GM12878 (cell line): ENCODE measurements around the gene M1AP. TPM values are rescaled to one million over a fixed set of nuclear protein-coding genes. Genes with fewer than 3 reads are reported as not detected.
A peak's percentile ranks its signal among the peaks of the same experiment; 100 is the strongest.

ENCODE experiments used
- BCL3 ChIP-seq: IDR thresholded peaks from 2 replicates; pipeline ENCODE4 v1.6.1; 2011; ENCODE audit warnings: borderline replicate concordance, low read depth, mild to moderate bottlenecking, moderate library complexity, low read length; ENCODE audit not compliant: insufficient read depth, poor library complexity, severe bottlenecking
- ESRRA ChIP-seq: IDR thresholded peaks from 2 replicates; pipeline ENCODE4 v1.6.1; 2012; ENCODE audit warnings: mild to moderate bottlenecking, low read length, improper control_type of control experiment
- ETV6 ChIP-seq, 2 experiments: fragments of 450-650 bp in 1 of 2; IDR thresholded peaks in 1 of 2; conservative IDR thresholded peaks in 1 of 2; 2 replicates each; pipeline ENCODE4 v1.6.1; 2014; ENCODE audit warnings: antibody characterized with exemption in 1 of 2, borderline replicate concordance in 1 of 2, low read depth in 1 of 2, mild to moderate bottlenecking in 1 of 2, moderate library complexity in 1 of 2
- GATAD2B ChIP-seq: fragments of 450-650 bp; conservative IDR thresholded peaks from 2 replicates; pipeline ENCODE4 v1.6.1; 2017; ENCODE audit warnings: low read depth, mild to moderate bottlenecking, moderate library complexity
- IKZF2 ChIP-seq, 2 experiments: fragments of 450-650 bp; IDR thresholded peaks; 2 replicates each; pipeline ENCODE4 v1.6.1; 2017; ENCODE audit warnings: mild to moderate bottlenecking in 2 of 2, moderate library complexity in 2 of 2
- IRF3 ChIP-seq: fragments of 450-650 bp; IDR thresholded peaks from 2 replicates; pipeline ENCODE4 v1.6.1; 2014; ENCODE audit warnings: mild to moderate bottlenecking
- MLLT1 ChIP-seq: fragments of 450-650 bp; IDR thresholded peaks from 2 replicates; pipeline ENCODE4 v1.6.1; 2016; ENCODE audit warnings: mild to moderate bottlenecking
- MXI1 ChIP-seq: fragments of 150-350 bp; IDR thresholded peaks from 2 replicates; pipeline ENCODE4 v1.6.1; 2011; ENCODE audit warnings: low read depth, mild to moderate bottlenecking, inconsistent platforms, low read length, improper control_type of control experiment
- MYB ChIP-seq: fragments of 150-350 bp; IDR thresholded peaks from 2 replicates; pipeline ENCODE4 v1.6.1; 2014; ENCODE audit warnings: mild to moderate bottlenecking, low read depth, low read length, borderline replicate concordance
- NR2F1 ChIP-seq: fragments of 450-650 bp; conservative IDR thresholded peaks from 2 replicates; pipeline ENCODE4 v1.6.1; 2017; ENCODE audit warnings: mild to moderate bottlenecking
- POLR2A ChIP-seq: IDR thresholded peaks from 2 replicates; pipeline ENCODE4 v1.6.1; 2011; ENCODE audit warnings: low read depth, mild to moderate bottlenecking, low read length
- POLR2AphosphoS2 ChIP-seq: IDR thresholded peaks from 2 replicates; pipeline ENCODE4 v1.6.1; 2011; ENCODE audit warnings: low read depth, mild to moderate bottlenecking, low read length, improper control_type of control experiment, moderate library complexity
- SMARCA5 ChIP-seq: fragments of 450-650 bp; IDR thresholded peaks from 2 replicates; pipeline ENCODE4 v1.6.1; 2017; ENCODE audit warnings: mild to moderate bottlenecking
- SPI1 ChIP-seq: IDR thresholded peaks from 2 replicates; pipeline ENCODE4 v1.6.1; 2011; ENCODE audit warnings: low read depth, mild to moderate bottlenecking, low read length, moderate library complexity, borderline replicate concordance; ENCODE audit not compliant: insufficient read depth
- SREBF2 ChIP-seq: IDR thresholded peaks from 2 replicates; pipeline ENCODE4 v1.6.1; 2012; ENCODE audit warnings: mild to moderate bottlenecking, low read length
- STAT1 ChIP-seq: fragments of 450-650 bp; conservative IDR thresholded peaks from 2 replicates; pipeline ENCODE4 v1.6.1; 2014; ENCODE audit warnings: antibody characterized with exemption, mild to moderate bottlenecking
- ZBED1 ChIP-seq: IDR thresholded peaks from 2 replicates; pipeline ENCODE4 v1.6.1; 2016; ENCODE audit warnings: borderline replicate concordance
- ZNF217 ChIP-seq: fragments of 450-650 bp; IDR thresholded peaks from 2 replicates; pipeline ENCODE4 v1.6.1; 2017; ENCODE audit warnings: antibody characterized with exemption, mild to moderate bottlenecking
- polyA plus RNA-seq, 11 experiments: library from polyadenylated mRNA; depleted of rRNA in 4 of 11; unstranded in 6 of 11; stranded (reverse) in 5 of 11; fragments of >200 nt; fragmentation: Nextera tagmentation in 4 of 11; fragmentation: Illumina TruSeq in 1 of 11; extraction: Ambion mirVana in 4 of 11; extraction: Trizol in 1 of 11; gene quantifications; 1 replicate in 1 of 11; 2 replicates in 10 of 11; pipeline versions ENCODE4 v1.2.1 to v1.2.3, GENCODE V29; 2011 to 2016; ENCODE audit warnings: inconsistent platforms in 2 of 11, missing spikeins in 2 of 11, low read depth in 1 of 11
- total RNA-seq, 4 experiments: library from RNA; depleted of rRNA in 3 of 4; stranded (reverse); fragments of >200 nt in 3 of 4; fragmentation: Illumina TruSeq in 1 of 4; extraction: Trizol in 1 of 4; gene quantifications; 2 replicates each; pipeline versions ENCODE4 v1.2.1 to v1.2.3, GENCODE V29; 2013 to 2021
- TF ChIP-seq, protein P1 (sequence below): fragments of 450-650 bp; IDR thresholded peaks from 2 replicates; pipeline ENCODE4 v1.6.1; 2017; ENCODE audit warnings: antibody characterized with exemption, mild to moderate bottlenecking, moderate library complexity
- TF ChIP-seq, protein P2 (sequence below): fragments of 450-650 bp; IDR thresholded peaks from 2 replicates; pipeline ENCODE4 v1.6.1; 2018; ENCODE audit warnings: borderline replicate concordance, mild to moderate bottlenecking; ENCODE audit not compliant: partially characterized antibody
- TF ChIP-seq, protein P3 (sequence below): IDR thresholded peaks from 2 replicates; pipeline ENCODE4 v1.6.1; 2012; ENCODE audit warnings: low read depth, low read length, improper control_type of control experiment

The M1AP gene
- total and polyA plus RNA-seq, 10 of the 15 experiments (the other 5 are each of a cell fraction or from before 2014, with no cell fraction given): 0.04 to 0.32 (median 0.16) TPM; not detected in 4

DNA sequence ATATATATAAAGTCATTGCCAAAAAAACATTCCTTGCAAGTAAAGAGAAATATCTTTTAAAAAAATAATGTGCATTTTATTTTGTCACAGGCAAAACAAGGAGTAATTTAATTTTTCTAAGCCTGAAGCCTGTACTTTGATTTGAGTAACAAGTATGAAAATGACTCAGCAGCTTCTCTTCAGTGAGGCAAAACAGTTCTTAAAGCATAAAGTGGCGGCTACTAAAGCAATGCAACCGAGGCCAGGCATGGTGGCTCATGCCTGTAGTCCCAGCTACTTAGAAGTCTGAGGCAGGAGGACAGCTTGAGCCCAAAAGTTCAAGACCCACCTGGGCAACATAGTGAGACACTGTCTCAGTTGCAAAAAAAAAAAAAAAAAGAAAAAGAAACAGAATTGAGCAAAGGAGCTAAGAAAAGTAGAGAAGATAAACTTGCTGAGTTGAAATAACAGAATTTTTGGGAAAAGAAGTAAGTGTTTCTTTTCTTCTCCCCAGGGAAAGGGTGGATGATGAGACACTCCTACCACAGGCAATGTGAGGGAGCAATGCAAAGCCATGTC is 64.0 kb downstream of the M1AP start (continued):
- no peak for TF ChIP-seq NR2F1
- TF ChIP-seq, protein P1, sequence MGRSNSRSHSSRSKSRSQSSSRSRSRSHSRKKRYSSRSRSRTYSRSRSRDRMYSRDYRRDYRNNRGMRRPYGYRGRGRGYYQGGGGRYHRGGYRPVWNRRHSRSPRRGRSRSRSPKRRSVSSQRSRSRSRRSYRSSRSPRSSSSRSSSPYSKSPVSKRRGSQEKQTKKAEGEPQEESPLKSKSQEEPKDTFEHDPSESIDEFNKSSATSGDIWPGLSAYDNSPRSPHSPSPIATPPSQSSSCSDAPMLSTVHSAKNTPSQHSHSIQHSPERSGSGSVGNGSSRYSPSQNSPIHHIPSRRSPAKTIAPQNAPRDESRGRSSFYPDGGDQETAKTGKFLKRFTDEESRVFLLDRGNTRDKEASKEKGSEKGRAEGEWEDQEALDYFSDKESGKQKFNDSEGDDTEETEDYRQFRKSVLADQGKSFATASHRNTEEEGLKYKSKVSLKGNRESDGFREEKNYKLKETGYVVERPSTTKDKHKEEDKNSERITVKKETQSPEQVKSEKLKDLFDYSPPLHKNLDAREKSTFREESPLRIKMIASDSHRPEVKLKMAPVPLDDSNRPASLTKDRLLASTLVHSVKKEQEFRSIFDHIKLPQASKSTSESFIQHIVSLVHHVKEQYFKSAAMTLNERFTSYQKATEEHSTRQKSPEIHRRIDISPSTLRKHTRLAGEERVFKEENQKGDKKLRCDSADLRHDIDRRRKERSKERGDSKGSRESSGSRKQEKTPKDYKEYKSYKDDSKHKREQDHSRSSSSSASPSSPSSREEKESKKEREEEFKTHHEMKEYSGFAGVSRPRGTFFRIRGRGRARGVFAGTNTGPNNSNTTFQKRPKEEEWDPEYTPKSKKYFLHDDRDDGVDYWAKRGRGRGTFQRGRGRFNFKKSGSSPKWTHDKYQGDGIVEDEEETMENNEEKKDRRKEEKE: no peak
- no peak for TF ChIP-seq IKZF2 (IDR thresholded peaks at IDR 0.05)
- TF ChIP-seq SPI1: no peak
- TF ChIP-seq STAT1: no peak
- TF ChIP-seq POLR2AphosphoS2: no peak
- no peak for TF ChIP-seq MYB
- TF ChIP-seq IRF3: no peak
- TF ChIP-seq ZBED1: no peak
- TF ChIP-seq ESRRA: no peak
- TF ChIP-seq, protein P2, sequence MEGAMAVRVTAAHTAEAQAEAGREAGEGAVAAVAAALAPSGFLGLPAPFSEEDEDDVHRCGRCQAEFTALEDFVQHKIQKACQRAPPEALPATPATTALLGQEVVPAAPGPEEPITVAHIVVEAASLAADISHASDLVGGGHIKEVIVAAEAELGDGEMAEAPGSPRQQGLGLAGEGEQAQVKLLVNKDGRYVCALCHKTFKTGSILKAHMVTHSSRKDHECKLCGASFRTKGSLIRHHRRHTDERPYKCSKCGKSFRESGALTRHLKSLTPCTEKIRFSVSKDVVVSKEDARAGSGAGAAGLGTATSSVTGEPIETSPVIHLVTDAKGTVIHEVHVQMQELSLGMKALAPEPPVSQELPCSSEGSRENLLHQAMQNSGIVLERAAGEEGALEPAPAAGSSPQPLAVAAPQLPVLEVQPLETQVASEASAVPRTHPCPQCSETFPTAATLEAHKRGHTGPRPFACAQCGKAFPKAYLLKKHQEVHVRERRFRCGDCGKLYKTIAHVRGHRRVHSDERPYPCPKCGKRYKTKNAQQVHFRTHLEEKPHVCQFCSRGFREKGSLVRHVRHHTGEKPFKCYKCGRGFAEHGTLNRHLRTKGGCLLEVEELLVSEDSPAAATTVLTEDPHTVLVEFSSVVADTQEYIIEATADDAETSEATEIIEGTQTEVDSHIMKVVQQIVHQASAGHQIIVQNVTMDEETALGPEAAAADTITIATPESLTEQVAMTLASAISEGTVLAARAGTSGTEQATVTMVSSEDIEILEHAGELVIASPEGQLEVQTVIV: no peak
- no peak for TF ChIP-seq SMARCA5
- TF ChIP-seq, protein P3, sequence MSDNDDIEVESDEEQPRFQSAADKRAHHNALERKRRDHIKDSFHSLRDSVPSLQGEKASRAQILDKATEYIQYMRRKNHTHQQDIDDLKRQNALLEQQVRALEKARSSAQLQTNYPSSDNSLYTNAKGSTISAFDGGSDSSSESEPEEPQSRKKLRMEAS: no peak
- no peak for TF ChIP-seq BCL3
- no peak for TF ChIP-seq SREBF2
- TF ChIP-seq MXI1: no peak
- no peak for TF ChIP-seq GATAD2B
- TF ChIP-seq ZNF217: no peak
- 0 out of 2 replicates have a peak, but pooled peaks have one; percentile 31 for TF ChIP-seq POLR2A
- TF ChIP-seq ETV6 (conservative IDR thresholded peaks at IDR 0.05 in 1 of 2, IDR thresholded peaks at IDR 0.05 in 1 of 2; ENCODE audit: borderline replicate concordance in 1 of 2, low read depth in 1 of 2): peak in 1 of 2 experiments; percentile 35; a peak in 1 of 4 replicates
- TF ChIP-seq MLLT1: no peak
